GM18858 (cell line): ENCODE data around the gene MAP7.
"Not testable (repeated sequence)": the region's sequence is repeated elsewhere in the genome, so short reads cannot be mapped to it uniquely, and the experiment has no call there.

Experiments used
- ATAC-seq: cut with Tn5 transposase; IDR thresholded peaks from one replicate; pipeline ENCODE4 v1.9.1; 2021; ENCODE audit not compliant: unreplicated experiment

The MAP7 gene

GRCh38 chr6:136510299-136510698 lies 39.9 kb downstream of the MAP7 start:
- ATAC-seq, result no peak

GRCh38 chr6:136508725-136509392 lies 41.4 kb downstream of the MAP7 start:
- ATAC-seq, result no peak

GRCh38 chr6:136506124-136506799 lies 44.0 kb downstream of the MAP7 start:
- ATAC-seq, result no peak

GRCh38 chr6:136503303-136504029 lies 46.8 kb downstream of the MAP7 start:
- ATAC-seq, result no peak

DNA sequence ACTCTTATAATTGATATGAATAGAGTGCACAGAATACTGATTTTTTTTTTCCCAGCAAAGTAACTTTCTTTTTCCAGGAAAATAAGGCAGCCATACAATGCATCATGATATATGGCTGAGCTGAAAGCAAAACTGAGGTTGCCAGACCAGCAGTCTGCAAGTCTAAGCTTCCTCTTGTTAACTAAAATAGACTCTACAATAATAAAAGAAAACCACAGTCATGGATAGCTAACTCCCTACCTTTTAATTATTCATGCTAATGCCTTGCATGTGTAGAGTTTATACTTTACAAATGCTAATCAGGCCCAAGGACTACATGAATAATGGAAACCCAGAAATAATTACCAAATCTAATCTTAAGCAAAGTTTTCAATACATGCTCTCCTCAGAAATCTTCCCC lies 47.4 kb downstream of the MAP7 start:
- ATAC-seq, result no peak

GRCh38 chr6:136501514-136501913 lies 48.7 kb downstream of the MAP7 start:
- ATAC-seq, result no peak

DNA sequence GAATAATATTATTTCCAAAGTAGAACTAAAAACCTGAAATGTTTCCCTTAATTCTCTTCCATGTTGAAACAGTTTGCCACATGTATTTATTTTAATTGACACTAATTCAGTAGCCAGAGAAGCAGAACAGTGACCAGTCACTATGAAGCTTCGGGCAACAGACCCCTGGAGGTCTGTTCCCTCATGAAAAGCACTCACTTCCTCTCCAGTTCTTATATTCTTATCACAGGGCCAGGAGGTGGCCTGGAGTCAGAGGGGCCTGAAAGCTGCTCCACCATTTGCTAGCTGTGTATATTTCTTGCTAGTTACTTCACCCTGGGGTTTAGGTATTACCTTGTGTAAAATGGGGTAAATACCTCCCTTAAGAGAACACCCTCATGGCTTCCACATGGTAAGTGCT lies 49.1 kb downstream of the MAP7 start:
- ATAC-seq, result no peak

DNA sequence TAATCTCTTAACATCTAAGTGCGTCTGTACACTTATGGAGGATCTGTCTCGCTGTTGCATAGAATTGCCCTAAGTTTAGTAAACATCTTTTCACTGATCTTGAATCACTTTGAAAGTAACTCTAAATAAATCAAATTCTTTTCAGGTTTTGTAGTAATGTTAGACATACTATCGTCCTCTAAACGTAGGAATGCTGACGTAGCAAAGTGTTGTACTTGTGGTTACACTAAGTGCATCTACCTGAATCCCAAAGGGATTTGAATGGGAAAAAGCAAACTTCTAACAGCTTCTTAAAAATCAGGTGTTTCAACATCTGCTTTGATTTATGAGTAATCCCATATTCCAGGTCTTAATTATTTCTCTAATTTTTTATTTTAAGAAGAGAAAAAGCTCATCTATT lies 49.8 kb downstream of the MAP7 start:
- ATAC-seq, result no peak

GRCh38 chr6:136499370-136499769 lies 50.9 kb downstream of the MAP7 start:
- ATAC-seq, result no peak

- not testable (repeated sequence) for ATAC-seq
Measured at GRCh38 chr6:136496449-136496848, 53.8 kb downstream of the MAP7 start.

DNA sequence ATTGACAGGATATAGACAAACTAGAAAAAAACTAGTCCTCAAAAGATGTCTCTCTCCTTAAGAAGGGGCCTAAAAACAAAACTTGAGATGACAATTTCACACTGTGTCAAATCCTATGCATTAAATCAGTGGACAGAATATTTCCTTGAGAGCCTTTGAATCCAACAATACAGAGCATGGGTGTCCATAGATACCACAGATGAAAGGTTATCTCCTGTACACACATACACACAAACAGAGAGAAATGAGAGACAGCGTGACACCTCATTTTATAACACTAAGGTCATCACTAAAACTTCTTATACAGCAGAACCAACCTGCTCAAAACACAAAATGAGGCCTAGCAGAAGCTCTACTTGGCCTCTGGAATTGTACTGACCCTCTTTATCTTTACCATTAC lies 55.5 kb downstream of the MAP7 start:
- ATAC-seq, result no peak

GRCh38 chr6:136494059-136494458 lies 56.2 kb downstream of the MAP7 start:
- no peak for ATAC-seq

GRCh38 chr6:136492409-136492808 lies 57.8 kb downstream of the MAP7 start:
- ATAC-seq, result no peak

DNA sequence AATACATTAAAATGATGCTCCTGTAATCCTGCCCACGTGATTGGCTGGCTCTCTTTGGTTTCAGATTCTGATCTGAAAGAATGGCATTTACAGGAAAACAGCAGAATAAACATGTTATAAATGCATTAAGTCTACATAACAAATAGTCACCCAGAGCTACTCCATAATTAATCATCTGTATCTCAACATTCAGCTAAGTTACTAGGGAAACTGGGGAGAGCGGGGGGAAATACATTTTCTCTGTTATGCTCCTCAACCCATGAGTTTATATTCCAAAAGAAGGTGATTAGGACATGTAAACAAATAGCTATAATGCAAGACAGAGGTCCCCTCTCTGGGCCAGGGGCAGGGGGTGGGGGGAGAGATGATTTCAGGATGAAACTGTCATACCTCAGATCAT lies 58.5 kb downstream of the MAP7 start:
- ATAC-seq, result no peak

GRCh38 chr6:136491251-136491650 lies 59.0 kb downstream of the MAP7 start:
- no peak for ATAC-seq

DNA sequence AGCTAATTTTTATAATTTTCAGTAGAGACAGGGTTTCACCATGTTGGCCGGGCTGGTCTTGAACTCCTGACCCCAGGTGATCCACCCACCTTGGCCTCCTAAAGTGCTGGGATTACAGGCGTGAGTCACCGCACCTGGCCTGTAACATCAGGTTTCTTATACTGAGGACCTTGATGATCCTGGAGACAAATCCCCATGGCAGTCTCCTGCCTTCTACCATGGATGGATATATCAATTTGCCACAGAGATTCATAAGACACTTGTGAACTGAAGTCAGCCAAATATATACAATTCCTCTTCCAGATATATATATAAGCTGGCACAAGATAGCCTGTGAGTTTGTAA lies 60.6 kb downstream of the MAP7 start:
- ATAC-seq, result not testable (repeated sequence)

DNA sequence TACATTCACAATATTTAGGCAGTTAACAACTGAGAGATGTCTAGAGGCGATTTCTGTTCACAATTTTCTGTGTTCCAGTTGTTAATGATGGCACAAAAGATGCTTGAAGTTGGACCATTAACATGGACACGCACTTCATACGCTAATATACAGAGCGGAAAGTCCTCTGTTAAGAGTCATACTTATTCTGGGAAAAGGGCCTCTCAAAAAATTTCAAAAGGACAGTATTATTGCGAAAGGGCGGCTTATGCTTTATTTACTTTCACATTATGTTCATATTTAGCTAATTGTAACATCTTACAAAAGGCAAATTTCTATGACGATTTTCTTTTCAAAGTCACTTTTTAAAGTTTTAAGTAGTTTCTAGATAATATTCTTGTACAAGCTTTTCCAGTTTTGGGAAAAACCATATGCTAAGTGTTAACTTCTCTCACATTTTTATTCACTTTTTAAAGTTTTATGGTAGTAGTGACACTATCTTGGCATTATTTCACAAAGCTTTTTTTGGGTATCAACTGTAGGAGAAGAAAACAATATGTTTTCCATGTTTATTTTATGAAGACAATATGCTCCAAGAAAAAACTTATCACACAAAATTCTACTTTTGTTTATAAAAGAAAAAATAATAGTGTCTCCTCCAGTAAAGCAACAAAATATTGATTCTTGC lies 62.3 kb downstream of the MAP7 start:
- no peak for ATAC-seq

DNA sequence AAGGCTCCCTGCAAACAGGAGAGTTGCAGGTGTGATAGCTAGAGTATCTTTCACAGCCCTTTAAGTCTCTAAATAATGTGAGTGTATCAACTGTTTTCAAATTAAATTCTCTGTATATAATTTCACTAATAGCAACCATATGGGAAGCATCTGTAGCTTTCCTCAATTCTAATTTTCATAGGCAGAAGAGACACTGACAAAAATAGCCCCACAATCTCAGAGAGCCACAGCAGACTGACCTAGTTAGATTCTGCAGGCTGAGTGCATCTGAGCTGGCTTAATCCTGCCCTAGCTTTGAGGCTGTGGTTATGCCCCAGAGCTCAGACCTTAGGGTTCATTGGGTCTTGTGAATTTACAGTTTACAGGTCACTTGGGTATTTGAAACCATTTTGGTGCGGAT lies 63.9 kb downstream of the MAP7 start:
- ATAC-seq, result no peak

DNA sequence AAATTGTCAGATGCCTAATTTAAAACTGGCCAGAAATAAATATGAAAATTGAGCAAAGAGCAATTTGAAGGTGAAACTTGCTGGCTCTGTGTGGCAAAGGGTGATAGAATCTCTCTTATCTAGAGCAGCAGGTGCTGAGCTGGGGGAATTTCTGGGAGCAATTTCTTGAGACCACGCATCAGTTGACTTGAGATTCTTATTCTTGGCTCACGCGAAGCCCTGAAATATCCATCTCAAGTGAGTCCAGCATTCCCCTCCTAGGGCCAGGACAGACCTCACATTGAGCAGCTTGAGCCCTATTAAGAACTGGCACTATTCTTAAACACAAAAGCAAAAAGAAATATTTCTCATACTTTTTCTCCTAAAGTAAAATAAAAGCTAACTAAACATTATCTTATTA lies 66.3 kb downstream of the MAP7 start:
- ATAC-seq, result no peak

DNA sequence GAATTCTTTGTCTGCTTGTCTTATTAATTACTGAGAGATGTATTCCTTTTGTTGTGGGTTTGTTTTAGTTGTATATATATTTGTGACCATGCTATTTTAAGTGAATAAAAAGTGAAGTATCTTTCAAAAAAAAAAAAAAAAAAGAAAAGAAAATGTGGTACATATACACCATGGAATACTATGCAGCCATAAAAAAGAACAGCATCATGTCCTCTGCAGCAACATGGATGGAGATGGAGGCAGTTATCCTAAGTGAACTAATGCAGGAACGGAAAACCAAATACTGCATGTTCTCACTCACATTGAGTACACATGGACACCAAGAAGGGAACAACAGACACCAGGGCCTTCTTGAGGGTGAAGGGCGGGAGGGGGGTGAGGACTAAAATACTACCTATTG lies 67.2 kb downstream of the MAP7 start:
- ATAC-seq, result not testable (repeated sequence)

- ATAC-seq, result no peak
Measured at GRCh38 chr6:136477548-136477947, 72.7 kb downstream of the MAP7 start.

GRCh38 chr6:136475686-136476085 lies 74.5 kb downstream of the MAP7 start:
- no peak for ATAC-seq
